IMR-90 (cell line): ENCODE data around the gene PPFIA1.

Experiments
- CEBPB ChIP-seq: IDR thresholded peaks from 2 replicates; pipeline ENCODE4 v1.6.1; 2012; ENCODE audit warnings: low read depth, low read length, improper control_type of control experiment
- CTCF ChIP-seq: conservative IDR thresholded peaks from 2 replicates; pipeline ENCODE4 v1.5.1; 2012; ENCODE audit warnings: mild to moderate bottlenecking, low read depth, low read length, improper control_type of control experiment
- ELK1 ChIP-seq: fragments of 150-350 bp; IDR thresholded peaks from 2 replicates; pipeline ENCODE4 v1.6.1; 2016; ENCODE audit warnings: low read depth, mild to moderate bottlenecking, low read length, moderate library complexity, borderline replicate concordance
- MXI1 ChIP-seq: IDR thresholded peaks from 2 replicates; pipeline ENCODE4 v1.6.1; 2012; ENCODE audit warnings: low read depth, mild to moderate bottlenecking, low read length, moderate library complexity, borderline replicate concordance
- POLR2A ChIP-seq: IDR thresholded peaks from 2 replicates; pipeline ENCODE4 v1.6.1; 2012; ENCODE audit warnings: mild to moderate bottlenecking, low read depth, low read length
- RAD21 ChIP-seq: IDR thresholded peaks from 2 replicates; pipeline ENCODE4 v1.6.1; 2012; ENCODE audit warnings: low read length, improper control_type of control experiment
- SMC3 ChIP-seq: fragments of 150-350 bp; IDR thresholded peaks from 2 replicates; pipeline ENCODE4 v1.6.1; 2016; ENCODE audit warnings: low read depth, mild to moderate bottlenecking, antibody characterized with exemption, low read length, moderate library complexity
- TF ChIP-seq, protein P1 (sequence below): fragments of 150-350 bp; IDR thresholded peaks from 2 replicates; pipeline ENCODE4 v1.6.1; 2017; ENCODE audit warnings: mild to moderate bottlenecking, antibody characterized with exemption, low read length, low read depth

DNA sequence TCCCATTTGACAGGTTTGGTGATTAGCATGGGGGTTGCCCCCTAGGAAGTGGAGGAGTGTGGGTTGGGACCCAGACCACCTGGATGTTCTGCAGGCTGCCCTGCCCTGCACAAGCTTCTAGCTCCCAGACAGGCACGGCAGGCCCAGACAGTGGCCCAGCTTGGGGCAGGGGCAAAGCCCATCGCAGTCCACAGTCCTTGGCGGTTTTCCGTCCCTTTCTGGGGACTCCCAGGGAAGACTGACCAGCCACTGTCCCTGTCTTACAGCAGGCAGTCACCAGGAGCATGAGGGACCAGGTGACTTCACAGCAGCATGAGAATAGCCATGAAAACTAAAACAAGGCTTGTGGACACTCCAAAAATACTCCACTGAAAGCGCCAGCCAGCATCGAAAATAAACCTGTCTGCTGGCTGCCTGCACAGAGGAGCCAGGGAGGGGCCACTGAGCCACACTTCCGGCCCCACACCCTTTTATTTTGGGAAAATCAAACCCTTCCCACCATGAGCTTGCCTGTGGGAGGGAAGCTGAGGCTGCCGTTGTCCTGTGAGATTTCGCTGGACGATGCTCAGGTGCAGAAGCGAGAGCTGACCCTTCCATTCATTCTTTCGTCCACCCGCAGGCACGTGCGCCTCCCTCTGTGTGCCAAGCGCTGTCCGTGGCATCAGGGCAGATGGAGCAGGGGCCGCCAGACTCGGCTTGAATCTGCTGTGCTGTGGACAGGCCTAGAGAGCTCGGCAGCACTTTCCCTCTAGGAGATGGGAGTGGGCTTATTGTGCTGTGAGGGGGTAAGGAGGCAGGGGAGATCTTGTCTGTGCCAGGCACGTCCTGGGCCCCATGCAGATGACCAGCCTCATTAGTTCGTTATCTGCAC, 39.4 kb upstream of the PPFIA1 start:
- TF ChIP-seq CTCF = no peak
- TF ChIP-seq POLR2A = no peak
- no peak for TF ChIP-seq RAD21
- no peak for TF ChIP-seq ELK1
- TF ChIP-seq, protein P1, sequence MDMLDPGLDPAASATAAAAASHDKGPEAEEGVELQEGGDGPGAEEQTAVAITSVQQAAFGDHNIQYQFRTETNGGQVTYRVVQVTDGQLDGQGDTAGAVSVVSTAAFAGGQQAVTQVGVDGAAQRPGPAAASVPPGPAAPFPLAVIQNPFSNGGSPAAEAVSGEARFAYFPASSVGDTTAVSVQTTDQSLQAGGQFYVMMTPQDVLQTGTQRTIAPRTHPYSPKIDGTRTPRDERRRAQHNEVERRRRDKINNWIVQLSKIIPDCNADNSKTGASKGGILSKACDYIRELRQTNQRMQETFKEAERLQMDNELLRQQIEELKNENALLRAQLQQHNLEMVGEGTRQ = no peak
- no peak for TF ChIP-seq CEBPB
- TF ChIP-seq SMC3 = no peak
- TF ChIP-seq MXI1 = no peak
